Mesenchymal stem cell (in vitro differentiated cells and primary cell): ENCODE data around the gene CRK.
"Not testable (repeated sequence)": the region's sequence is repeated elsewhere in the genome, so short reads cannot be mapped to it uniquely, and the experiment has no call there.

Experiments used
- DNase-seq: peaks from one replicate; pipeline ENCODE4 v3.0.0-alpha.2; 2013
- H2AFZ ChIP-seq: one replicate; pipeline ENCODE4 v1.6.1; 2013; ENCODE audit warnings: low read depth, mild to moderate bottlenecking, control low read depth, inconsistent platforms, low read length, moderate library complexity
- H2AK5ac ChIP-seq: 2 replicates; pipeline ENCODE4 v1.6.1; 2013; ENCODE audit warnings: low read length, moderate library complexity, mild to moderate bottlenecking, inconsistent platforms; ENCODE audit not compliant: severe bottlenecking
- H2BK120ac ChIP-seq: one replicate; pipeline ENCODE4 v1.6.1; 2013; ENCODE audit warnings: low read depth, mild to moderate bottlenecking, inconsistent platforms, low read length, moderate library complexity
- H2BK12ac ChIP-seq, 2 experiments: one replicate each; pipeline ENCODE4 v1.6.1; 2013; ENCODE audit warnings: inconsistent platforms in 2 of 2, low read length in 2 of 2, mild to moderate bottlenecking in 2 of 2, moderate library complexity in 2 of 2, control low read depth in 1 of 2
- H2BK15ac ChIP-seq: one replicate; pipeline ENCODE4 v1.6.1; 2013; ENCODE audit warnings: mild to moderate bottlenecking, low read depth, inconsistent platforms; ENCODE audit not compliant: poor library complexity, severe bottlenecking
- H2BK5ac ChIP-seq: 2 replicates; pipeline ENCODE4 v1.6.1; 2013; ENCODE audit warnings: low read depth, mild to moderate bottlenecking, low read length, control low read depth, inconsistent platforms; ENCODE audit not compliant: poor library complexity, severe bottlenecking
- H3K14ac ChIP-seq, 2 experiments: one replicate each; pipeline ENCODE4 v1.6.1; 2013; ENCODE audit warnings: inconsistent platforms in 2 of 2, low read length in 2 of 2, control low read depth in 1 of 2, mild to moderate bottlenecking in 1 of 2, moderate library complexity in 1 of 2
- H3K18ac ChIP-seq, 2 experiments: one replicate each; pipeline ENCODE4 v1.6.1; 2013; ENCODE audit warnings: inconsistent platforms in 2 of 2, low read length in 2 of 2, control low read depth in 1 of 2, low read depth in 1 of 2, mild to moderate bottlenecking in 1 of 2
- H3K23ac ChIP-seq, 2 experiments: one replicate each; pipeline ENCODE4 v1.6.1; 2013; ENCODE audit warnings: inconsistent platforms in 2 of 2, low read length in 2 of 2, mild to moderate bottlenecking in 2 of 2, moderate library complexity in 2 of 2, control low read depth in 1 of 2
- H3K27ac ChIP-seq: 2 replicates; pipeline ENCODE4 v1.5.1; 2013; ENCODE audit warnings: mild to moderate bottlenecking, moderate library complexity, low read length, control low read depth, inconsistent platforms; ENCODE audit not compliant: poor library complexity, severe bottlenecking
- H3K27me3 ChIP-seq, 2 experiments: 2 replicates each; pipeline versions ENCODE4 v1.6.1 to v1.7.0; 2013; ENCODE audit warnings: low read length in 2 of 2, mild to moderate bottlenecking in 2 of 2, moderate library complexity in 2 of 2, control low read depth in 1 of 2, inconsistent platforms in 1 of 2; ENCODE audit not compliant: control insufficient read depth in 1 of 2, insufficient read depth in 1 of 2
- H3K36me3 ChIP-seq, 2 experiments: 2 replicates each; pipeline versions ENCODE4 v1.6.1 to v1.7.0; 2013; ENCODE audit warnings: low read length in 2 of 2, control low read depth in 1 of 2, inconsistent platforms in 1 of 2, low read depth in 1 of 2, mild to moderate bottlenecking in 1 of 2; ENCODE audit not compliant: insufficient read depth in 2 of 2, control insufficient read depth in 1 of 2
- H3K4ac ChIP-seq, 2 experiments: one replicate each; pipeline ENCODE4 v1.6.1; 2013; ENCODE audit warnings: inconsistent platforms in 2 of 2, low read length in 2 of 2, mild to moderate bottlenecking in 2 of 2, moderate library complexity in 2 of 2, control low read depth in 1 of 2, low read depth in 1 of 2
- H3K4me1 ChIP-seq: 2 replicates; pipeline ENCODE4 v1.6.1; 2013; ENCODE audit warnings: low read depth, low read length, control low read depth; ENCODE audit not compliant: control insufficient read depth, insufficient read depth
- H3K4me2 ChIP-seq: 2 replicates; pipeline ENCODE4 v1.6.1; 2013; ENCODE audit warnings: low read length, mild to moderate bottlenecking, inconsistent platforms; ENCODE audit not compliant: poor library complexity, severe bottlenecking
- H3K4me3 ChIP-seq, 2 experiments: 2 replicates each; pipeline versions ENCODE4 v1.5.1 to v1.7.0; 2013; ENCODE audit warnings: low read length in 2 of 2, mild to moderate bottlenecking in 2 of 2, control low read depth in 1 of 2, low read depth in 1 of 2; ENCODE audit not compliant: insufficient read depth in 1 of 2
- H3K79me1 ChIP-seq: replicated peaks from 2 replicates; pipeline ENCODE4 v1.6.1; 2013; ENCODE audit warnings: mild to moderate bottlenecking, control low read depth, low read length, inconsistent platforms; ENCODE audit not compliant: poor library complexity, severe bottlenecking
- H3K9ac ChIP-seq: 2 replicates; pipeline ENCODE4 v1.7.0; 2013; ENCODE audit warnings: mild to moderate bottlenecking, low read length, moderate library complexity
- H3K9me3 ChIP-seq: 2 replicates; pipeline ENCODE4 v1.7.0; 2013; ENCODE audit warnings: mild to moderate bottlenecking, low read length; ENCODE audit not compliant: control insufficient read depth
- H4K8ac ChIP-seq: one replicate; pipeline ENCODE4 v1.6.1; 2013; ENCODE audit warnings: inconsistent platforms, mild to moderate bottlenecking, low read length, moderate library complexity
- H4K91ac ChIP-seq: one replicate; pipeline ENCODE4 v1.6.1; 2013; ENCODE audit warnings: mild to moderate bottlenecking, low read length, inconsistent platforms
- WGBS: methylation state at CpG from one replicate; pipeline ENCODE4 v1.1.7; 2013; ENCODE audit warnings: mixed read lengths; 5-methylcytosine and 5-hydroxymethylcytosine counted together

CRK gene

DNA sequence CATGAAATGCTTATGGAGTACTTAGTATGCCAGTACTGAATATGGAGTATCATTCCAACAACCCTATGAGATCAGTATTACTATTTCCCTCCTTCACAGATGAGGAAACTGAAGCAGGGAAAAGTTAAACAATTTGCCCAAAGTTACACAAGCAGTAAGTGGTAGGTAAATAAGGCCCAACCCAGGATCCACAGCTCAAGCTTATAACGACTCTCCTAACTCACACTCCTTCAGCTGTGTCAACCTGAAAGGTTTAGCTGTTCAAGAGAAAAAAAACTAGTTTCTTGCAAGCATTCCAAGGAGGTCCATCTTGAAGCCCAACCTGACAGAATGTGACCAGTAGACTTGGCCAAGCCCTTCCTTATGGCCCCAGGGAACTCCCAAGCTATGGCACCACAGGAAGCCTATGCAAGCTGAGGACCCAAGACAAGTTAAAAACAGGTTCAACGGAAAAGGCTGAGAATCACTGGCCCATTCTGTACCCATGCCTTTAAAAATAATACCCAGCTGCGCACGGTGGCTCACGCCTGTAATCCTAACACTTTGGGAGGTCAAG, 6.5 kb downstream of the CRK start:
- H3K36me3 ChIP-seq = peaks cover 25 to 27% of the 10 kb centered on the region in 2 experiments
- H3K27me3 ChIP-seq = no peaks in the 10 kb centered on the region
- H3K9me3 ChIP-seq = no peaks in the 10 kb centered on the region

DNA sequence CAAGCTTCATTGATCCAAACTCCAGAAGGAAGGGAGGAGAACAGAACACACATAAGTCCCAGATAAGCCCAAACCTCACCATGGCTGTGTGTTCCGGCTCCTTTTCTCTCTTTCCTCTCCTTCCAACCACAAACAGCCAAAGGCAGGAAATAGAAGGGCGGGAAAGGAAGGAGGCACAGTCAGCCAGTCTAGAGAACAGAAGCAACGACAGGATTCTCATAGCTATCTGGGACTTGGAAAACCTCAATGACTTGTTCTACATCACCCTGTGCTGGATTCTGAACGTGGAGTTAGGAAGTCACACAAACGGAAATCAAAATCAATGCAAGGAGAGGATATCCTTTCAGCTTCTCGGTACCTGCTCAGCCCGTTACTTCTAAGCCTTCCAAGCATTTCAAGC, 9.0 kb downstream of the CRK start:
- H2BK5ac ChIP-seq = no peak overlapping the region
- H3K18ac ChIP-seq = no peak overlapping the region
- H3K14ac ChIP-seq = no peak overlapping the region
- H3K79me1 ChIP-seq = no peaks in the 10 kb centered on the region
- no peak overlapping the region for H3K27ac ChIP-seq
- H3K4me3 ChIP-seq = no peak overlapping the region
- no peak overlapping the region for H2BK15ac ChIP-seq
- H3K9me3 ChIP-seq = no peaks in the 10 kb centered on the region
- H2BK120ac ChIP-seq = no peak overlapping the region
- H3K4me1 ChIP-seq = peaks cover 2% of the 10 kb centered on the region
- H2BK12ac ChIP-seq = no peak overlapping the region
- H4K8ac ChIP-seq = no peak overlapping the region
- peaks cover 16 to 32% of the 10 kb centered on the region in 2 experiments for H3K36me3 ChIP-seq
- no peak overlapping the region for H4K91ac ChIP-seq
- H2AFZ ChIP-seq = no peak overlapping the region
- WGBS = 88% methylated on average over 7 of the region's 7 CpGs
- no peak overlapping the region for H3K4me2 ChIP-seq
- no peak overlapping the region for H3K23ac ChIP-seq
- H3K9ac ChIP-seq = no peak overlapping the region
- H2AK5ac ChIP-seq = no peak overlapping the region
- peak; percentile 41 for DNase-seq
- H3K4ac ChIP-seq = no peak overlapping the region
- H3K27me3 ChIP-seq = no peaks in the 10 kb centered on the region

More for the DNA sequence above, 6.5 kb downstream of the CRK start:
- Histone ChIP-seq H2BK12ac (no peak overlapping the region), H3K18ac (no peak overlapping the region), H3K23ac (no peak overlapping the region), H2BK120ac (no peak overlapping the region), H3K79me1 (no peaks in the 10 kb centered on the region), H3K4ac (no peak overlapping the region), H3K27ac (no peak overlapping the region), H3K4me2 (no peak overlapping the region), H4K91ac (no peak overlapping the region), H3K4me1 (peaks cover 10% of the 10 kb centered on the region), H3K4me3 (no peak overlapping the region), H3K14ac (no peak overlapping the region), H3K9ac (no peak overlapping the region), H2AK5ac (no peak overlapping the region), H2BK15ac (no peak overlapping the region), H2BK5ac (no peak overlapping the region), H2AFZ (no peak overlapping the region), H4K8ac (no peak overlapping the region)
- 92% methylated on average over 5 of the region's 5 CpGs for WGBS
- no peak for DNase-seq

DNA sequence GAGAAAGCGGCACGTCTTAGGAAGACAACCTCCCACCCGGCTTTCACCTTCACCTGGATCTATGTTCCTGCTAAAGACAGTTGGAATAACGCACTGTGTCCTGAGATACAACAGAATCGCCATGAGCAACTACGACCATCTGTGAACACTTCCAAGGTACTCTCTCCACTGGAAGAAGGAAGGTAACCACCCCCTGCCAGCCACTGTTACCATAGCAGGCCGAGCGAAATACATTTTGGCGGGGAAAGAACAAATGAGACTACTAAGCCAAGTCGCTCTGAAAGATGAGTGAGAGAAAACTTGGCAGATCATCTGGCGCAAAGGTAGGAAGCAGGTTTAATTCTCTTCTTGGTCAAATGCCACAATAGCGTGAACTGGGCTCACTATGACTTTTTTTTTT, 9.8 kb downstream of the CRK start:
- H3K4me3 ChIP-seq = no peak overlapping the region
- H3K9me3 ChIP-seq = no peaks in the 10 kb centered on the region
- no peak overlapping the region for H3K18ac ChIP-seq
- DNase-seq = no peak
- no peak overlapping the region for H3K9ac ChIP-seq
- peak overlapping the region; percentile 53 for H4K8ac ChIP-seq
- no peak overlapping the region for H3K14ac ChIP-seq
- 99% methylated on average over 12 of the region's 12 CpGs for WGBS
- no peaks in the 10 kb centered on the region for H3K4me1 ChIP-seq
- no peak overlapping the region for H3K23ac ChIP-seq
- no peak overlapping the region for H2AFZ ChIP-seq
- H2BK15ac ChIP-seq = no peak overlapping the region
- H3K4me2 ChIP-seq = no peak overlapping the region
- no peak overlapping the region for H2BK120ac ChIP-seq
- H3K79me1 ChIP-seq = no peaks in the 10 kb centered on the region
- peaks cover 13 to 30% of the 10 kb centered on the region in 2 experiments for H3K36me3 ChIP-seq
- no peak overlapping the region for H2BK12ac ChIP-seq
- no peaks in the 10 kb centered on the region for H3K27me3 ChIP-seq
- H3K4ac ChIP-seq = no peak overlapping the region
- H3K27ac ChIP-seq = no peak overlapping the region
- H4K91ac ChIP-seq = no peak overlapping the region
- H2AK5ac ChIP-seq = no peak overlapping the region
- no peak overlapping the region for H2BK5ac ChIP-seq

DNA sequence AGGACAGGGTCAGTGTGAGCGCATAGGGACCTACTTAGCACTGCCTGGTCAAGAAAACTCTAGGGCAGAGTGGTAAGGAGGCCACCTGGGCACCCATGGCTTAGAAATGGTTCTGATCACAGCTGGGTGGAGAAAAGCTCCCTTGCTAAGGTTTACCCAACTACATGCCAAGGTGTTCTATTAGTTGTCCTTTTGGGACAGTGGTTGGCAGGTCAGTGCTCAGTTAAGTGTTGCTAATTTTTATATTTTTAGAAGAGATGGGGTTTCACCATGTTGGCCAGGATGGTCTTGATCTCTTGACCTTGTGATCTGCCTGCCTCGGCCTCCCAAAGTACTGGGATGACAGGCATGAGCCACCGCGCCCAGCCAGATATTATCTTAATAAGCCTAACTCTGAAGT, 10.3 kb downstream of the CRK start:
- H2BK12ac ChIP-seq, H3K14ac ChIP-seq, H3K4me3 ChIP-seq, H3K23ac ChIP-seq, H3K27ac ChIP-seq, H3K4me1 ChIP-seq, H4K91ac ChIP-seq, H2AK5ac ChIP-seq, H2BK120ac ChIP-seq, H3K9ac ChIP-seq, H3K27me3 ChIP-seq, H3K4ac ChIP-seq, H3K9me3 ChIP-seq, H3K18ac ChIP-seq, H3K79me1 ChIP-seq, H2AFZ ChIP-seq, H2BK5ac ChIP-seq, DNase-seq, H3K4me2 ChIP-seq, H4K8ac ChIP-seq, H2BK15ac ChIP-seq: not testable (repeated sequence)
- WGBS = 100% methylated on average over 4 of the region's 4 CpGs
- peaks cover 16 to 34% of the 10 kb centered on the region in 2 experiments for H3K36me3 ChIP-seq
